ENCODE measurements around the gene RLN3. TPM values are rescaled to one million over a fixed set of nuclear protein-coding genes. Genes with fewer than 3 reads are reported as not detected.
"Not testable (repeated sequence)": the region's sequence is repeated elsewhere in the genome, so short reads cannot be mapped to it uniquely, and the experiment has no call there.

RLN3 gene
- total and polyA plus RNA-seq, 4 experiments from 2014 or later, result 0.41 TPM; not detected in 3

GRCh38 chr19:14019739-14020138 lies 8.2 kb upstream of the RLN3 start:
- H3K9me3 ChIP-seq (ENCODE audit: control insufficient read depth in 1 of 2, low read length in 2 of 2); H3K4me3 Mint-ChIP-seq; H3K27me3 ChIP-seq (ENCODE audit: insufficient read depth, low read length); H3K27ac ChIP-seq (ENCODE audit: low read depth, low read length); H3K9me3 Mint-ChIP-seq; H3K36me3 Mint-ChIP-seq; H3K4me3 ChIP-seq (ENCODE audit: low read length in 2 of 2); intact Hi-C loops (cut with micrococcal nuclease); DNase-seq; H3K4me1 Mint-ChIP-seq; H3K36me3 ChIP-seq (ENCODE audit: insufficient read depth, low read length); H3K27me3 Mint-ChIP-seq; H3K4me1 ChIP-seq (ENCODE audit: insufficient read depth, low read length): not testable (repeated sequence)
- CTCF ChIA-PET (ENCODE audit: partially characterized antibody), result interaction anchor here (0.7 to 2.4 kb wide), 4 partner anchors 10 to 54 kb away, joined by 3 to 12 read pairs (median 4); no protein-coding TSS in a partner anchor
- POLR2A ChIA-PET (ENCODE audit: partially characterized antibody), result interaction anchor here (0.6 to 1.8 kb wide), 4 partner anchors 10 to 42 kb away, joined by 3 to 9 read pairs (median 4); partner anchors contain the start of genes IL27RA and RFX1
- peak overlapping the region in 1 of 7 donors; percentile 3 for H3K27ac Mint-ChIP-seq

- no peaks in the 10 kb centered on the region for H3K36me3 ChIP-seq (ENCODE audit: insufficient read depth, low read length)
- H3K27me3 ChIP-seq (ENCODE audit: insufficient read depth, low read length), result no peaks in the 10 kb centered on the region
- no peak overlapping the region for H3K27ac ChIP-seq (ENCODE audit: low read depth, low read length)
- Mint-ChIP-seq H3K9me3 (peaks cover 0 to 2% (median 0%) of the 10 kb centered on the region in 8 donors), H3K36me3 (no peaks in the 10 kb centered on the region), H3K27ac (no peak overlapping the region), H3K4me3 (no peak overlapping the region), H3K27me3 (no peaks in the 10 kb centered on the region), H3K4me1 (peaks cover 2 to 12% (median 8%) of the 10 kb centered on the region in 4 donors)
- CTCF ChIA-PET (ENCODE audit: partially characterized antibody), result interaction anchor here (0.8 to 1.6 kb wide), 4 partner anchors 9 to 88 kb away, joined by 3 to 4 read pairs (median 3); partner anchors contain the start of gene IL27RA
- H3K4me3 ChIP-seq (ENCODE audit: low read length in 2 of 2), result no peak overlapping the region
- POLR2A ChIA-PET (ENCODE audit: partially characterized antibody), result interaction anchor here (2.7 to 3.3 kb wide), 2 partner anchors 9 to 15 kb away, joined by 15 to 26 read pairs; partner anchors contain the start of genes IL27RA and RFX1
- intact Hi-C loops (cut with micrococcal nuclease), result no loop called here
- DNase-seq, result no peak
- no peaks in the 10 kb centered on the region for H3K9me3 ChIP-seq (ENCODE audit: control insufficient read depth in 1 of 2, low read length in 2 of 2)
- peaks cover 6% of the 10 kb centered on the region for H3K4me1 ChIP-seq (ENCODE audit: insufficient read depth, low read length)
Observed at GRCh38 chr19:14021474-14021873, 6.5 kb upstream of the RLN3 start.

GRCh38 chr19:14022469-14022868 lies 5.5 kb upstream of the RLN3 start:
- H3K36me3 ChIP-seq (ENCODE audit: insufficient read depth, low read length), result no peaks in the 10 kb centered on the region
- Mint-ChIP-seq H3K4me3 (no peak overlapping the region), H3K4me1 (peaks cover 2 to 14% (median 9%) of the 10 kb centered on the region in 4 donors), H3K27me3 (no peaks in the 10 kb centered on the region), H3K36me3 (no peaks in the 10 kb centered on the region), H3K27ac (no peak overlapping the region), H3K9me3 (peaks cover 0 to 2% (median 0%) of the 10 kb centered on the region in 8 donors)
- no peak for DNase-seq
- H3K27ac ChIP-seq (ENCODE audit: low read depth, low read length), result no peak overlapping the region
- intact Hi-C loops (cut with micrococcal nuclease), result no loop called here
- no peaks in the 10 kb centered on the region for H3K9me3 ChIP-seq (ENCODE audit: control insufficient read depth in 1 of 2, low read length in 2 of 2)
- peaks cover 10% of the 10 kb centered on the region for H3K4me1 ChIP-seq (ENCODE audit: insufficient read depth, low read length)
- no peak overlapping the region for H3K4me3 ChIP-seq (ENCODE audit: low read length in 2 of 2)
- no peaks in the 10 kb centered on the region for H3K27me3 ChIP-seq (ENCODE audit: insufficient read depth, low read length)
- ChIA-PET POLR2A (ENCODE audit: partially characterized antibody) (interaction anchor here (2.7 to 3.3 kb wide), 2 partner anchors 8 to 16 kb away, joined by 15 to 26 read pairs; partner anchors contain the start of genes IL27RA and RFX1), CTCF (ENCODE audit: partially characterized antibody) (interaction anchor here (0.8 to 1.6 kb wide), 3 partner anchors 8 to 89 kb away, joined by 3 to 4 read pairs (median 3); no protein-coding TSS in a partner anchor)

- no peak for DNase-seq
- POLR2A ChIA-PET (ENCODE audit: partially characterized antibody), result interaction anchor here (3.3 kb wide), 1 partner anchor 7 kb away, joined by 26 read pairs; the partner anchor contains the start of gene IL27RA
- Histone ChIP-seq H3K4me1 (ENCODE audit: insufficient read depth, low read length) (peaks cover 10% of the 10 kb centered on the region), H3K4me3 (ENCODE audit: low read length in 2 of 2) (no peak overlapping the region), H3K27me3 (ENCODE audit: insufficient read depth, low read length) (no peaks in the 10 kb centered on the region), H3K27ac (ENCODE audit: low read depth, low read length) (no peak overlapping the region), H3K9me3 (ENCODE audit: control insufficient read depth in 1 of 2, low read length in 2 of 2) (no peaks in the 10 kb centered on the region), H3K36me3 (ENCODE audit: insufficient read depth, low read length) (no peaks in the 10 kb centered on the region)
- Mint-ChIP-seq H3K4me1 (peaks cover 3 to 18% (median 10%) of the 10 kb centered on the region in 4 donors), H3K9me3 (peaks cover 0 to 3% (median 0%) of the 10 kb centered on the region in 8 donors), H3K27me3 (no peaks in the 10 kb centered on the region), H3K27ac (peak overlapping the region in 3 of 7 donors; percentile 55 to 80 (median 79)), H3K36me3 (no peaks in the 10 kb centered on the region), H3K4me3 (no peak overlapping the region)
- intact Hi-C loops (cut with micrococcal nuclease), result no loop called here
- CTCF ChIA-PET (ENCODE audit: partially characterized antibody), result interaction anchor here (0.8 kb wide), 1 partner anchor 63 kb away, joined by 3 read pairs; no protein-coding TSS in a partner anchor
Observed at GRCh38 chr19:14023404-14024235, 4.3 kb upstream of the RLN3 start.

- ChIA-PET CTCF (ENCODE audit: partially characterized antibody) (interaction anchor here (1.2 to 1.6 kb wide), 3 partner anchors 16 to 66 kb away, joined by 3 to 6 read pairs (median 5); no protein-coding TSS in a partner anchor), POLR2A (ENCODE audit: partially characterized antibody) (interaction anchor here (1.3 to 8.0 kb wide), 3 partner anchors 22 to 74 kb away, joined by 3 to 225 read pairs (median 11); partner anchors contain the start of genes DCAF15 and RFX1)
- H3K4me3 Mint-ChIP-seq; intact Hi-C loops (cut with micrococcal nuclease); H3K9me3 ChIP-seq (ENCODE audit: control insufficient read depth in 1 of 2, low read length in 2 of 2); H3K36me3 Mint-ChIP-seq; H3K27me3 Mint-ChIP-seq; H3K27ac Mint-ChIP-seq; H3K36me3 ChIP-seq (ENCODE audit: insufficient read depth, low read length); H3K27ac ChIP-seq (ENCODE audit: low read depth, low read length); H3K9me3 Mint-ChIP-seq; H3K27me3 ChIP-seq (ENCODE audit: insufficient read depth, low read length); H3K4me3 ChIP-seq (ENCODE audit: low read length in 2 of 2); DNase-seq: not testable (repeated sequence)
- peaks cover 14 to 40% (median 26%) of the 10 kb centered on the region in 4 donors for H3K4me1 Mint-ChIP-seq
- peaks cover 23% of the 10 kb centered on the region for H3K4me1 ChIP-seq (ENCODE audit: insufficient read depth, low read length)
Observed at GRCh38 chr19:14026652-14027192, 1.2 kb upstream of the RLN3 start.

- H3K4me3 Mint-ChIP-seq, result peak overlapping the region in 5 of 8 donors; percentile 5 to 48 (median 21)
- intact Hi-C loops (cut with micrococcal nuclease), result no loop called here
- H3K9me3 Mint-ChIP-seq, result peaks cover 0 to 3% (median 0%) of the 10 kb centered on the region in 8 donors
- Histone ChIP-seq H3K27me3 (ENCODE audit: insufficient read depth, low read length) (no peaks in the 10 kb centered on the region), H3K4me1 (ENCODE audit: insufficient read depth, low read length) (peaks cover 32% of the 10 kb centered on the region), H3K36me3 (ENCODE audit: insufficient read depth, low read length) (no peaks in the 10 kb centered on the region), H3K4me3 (ENCODE audit: low read length in 2 of 2) (no peak overlapping the region), H3K9me3 (ENCODE audit: control insufficient read depth in 1 of 2, low read length in 2 of 2) (no peaks in the 10 kb centered on the region), H3K27ac (ENCODE audit: low read depth, low read length) (no peak overlapping the region)
- ChIA-PET POLR2A (ENCODE audit: partially characterized antibody) (interaction anchor here (1.0 to 8.0 kb wide), 4 partner anchors 10 to 77 kb away, joined by 3 to 225 read pairs (median 64); partner anchors contain the start of genes DCAF15 and RFX1), CTCF (ENCODE audit: partially characterized antibody) (no interaction called here)
- H3K27me3 Mint-ChIP-seq, result no peaks in the 10 kb centered on the region
- peaks cover 16 to 49% (median 27%) of the 10 kb centered on the region in 4 donors for H3K4me1 Mint-ChIP-seq
- no peak for DNase-seq
- H3K36me3 Mint-ChIP-seq, result peaks cover under 1 to 8% of the 10 kb centered on the region in 2 donors
- peak overlapping the region; percentile 37 to 97 (median 73) for H3K27ac Mint-ChIP-seq
Observed at GRCh38 chr19:14028901-14029300, 953 bp downstream of the RLN3 start.

All from CD4-positive, alpha-beta memory T cell (primary cell).